Karpas-422 (cell line): Measurements from ENCODE around the gene HIPK3. TPM values are rescaled to one million over a fixed set of nuclear protein-coding genes. Genes with fewer than 3 reads are reported as not detected.
"Not testable (repeated sequence)": the region's sequence is repeated elsewhere in the genome, so short reads cannot be mapped to it uniquely, and the experiment has no call there.

Experiments
- DNase-seq: peaks from one replicate; pipeline ENCODE4 v3.0.0-alpha.2; 2015
- H2AFZ ChIP-seq: fragments of 200-600 bp; sonication (generic); 2 replicates; pipeline ENCODE4 v1.6.1; 2014; ENCODE audit warnings: antibody characterized with exemption, low read length, mixed read lengths
- H3K27ac ChIP-seq: fragments of 200-600 bp; sonication (generic); 2 replicates; pipeline ENCODE4 v1.5.1; 2014; ENCODE audit warnings: mild to moderate bottlenecking, low read length, moderate library complexity
- H3K27me3 ChIP-seq: fragments of 200-600 bp; sonication (generic); 2 replicates; pipeline ENCODE4 v1.6.1; 2014; ENCODE audit warnings: low read length, mixed read lengths
- H3K36me3 ChIP-seq: fragments of 200-600 bp; sonication (generic); 2 replicates; pipeline ENCODE4 v1.6.1; 2014; ENCODE audit warnings: low read length, mixed read lengths; ENCODE audit not compliant: insufficient read depth
- H3K4me1 ChIP-seq: fragments of 200-600 bp; sonication (generic); 2 replicates; pipeline ENCODE4 v1.6.1; 2014; ENCODE audit warnings: mild to moderate bottlenecking, low read length, mixed read lengths
- H3K4me2 ChIP-seq: fragments of 200-600 bp; sonication (generic); 2 replicates; pipeline ENCODE4 v1.6.1; 2014; ENCODE audit warnings: low read length, low read depth, mild to moderate bottlenecking; ENCODE audit not compliant: poor library complexity, severe bottlenecking
- H3K4me3 ChIP-seq: fragments of 200-600 bp; sonication (generic); 2 replicates; pipeline ENCODE4 v1.5.1; 2014; ENCODE audit warnings: mild to moderate bottlenecking, antibody characterized with exemption, low read length, mixed read lengths
- H3K79me2 ChIP-seq: fragments of 200-600 bp; sonication (generic); 2 replicates; pipeline ENCODE4 v1.6.1; 2014; ENCODE audit warnings: mild to moderate bottlenecking, low read length, mixed read lengths
- H3K9ac ChIP-seq: fragments of 200-600 bp; sonication (generic); 2 replicates; pipeline ENCODE4 v1.6.0; 2014; ENCODE audit warnings: low read length
- H3K9me2 ChIP-seq: fragments of 200-600 bp; sonication (generic), shearing (Covaris generic); replicated peaks from 2 replicates; pipeline ENCODE4 v1.6.0; 2014; ENCODE audit warnings: mild to moderate bottlenecking, low read length, moderate library complexity; ENCODE audit not compliant: insufficient read depth
- H3K9me3 ChIP-seq: fragments of 300-700, 200-600 bp; sonication (generic); 2 replicates; pipeline ENCODE4 v1.6.1; 2014; ENCODE audit warnings: low read length, mixed read lengths
- H4K20me1 ChIP-seq: fragments of 200-600 bp; sonication (generic); 2 replicates; pipeline ENCODE4 v1.6.1; 2014; ENCODE audit warnings: mild to moderate bottlenecking, antibody characterized with exemption, low read length, low read depth; ENCODE audit not compliant: insufficient read depth
- total RNA-seq: library from RNA; depleted of rRNA; stranded (reverse); fragments of >200 nt; shearing (Covaris generic); gene quantifications from 2 replicates; pipeline ENCODE4 v1.2.3, GENCODE V29; 2014; ENCODE audit warnings: low replicate concordance

Gene HIPK3
- total RNA-seq, 1 experiment from 2014 or later = 67.0 TPM

DNA sequence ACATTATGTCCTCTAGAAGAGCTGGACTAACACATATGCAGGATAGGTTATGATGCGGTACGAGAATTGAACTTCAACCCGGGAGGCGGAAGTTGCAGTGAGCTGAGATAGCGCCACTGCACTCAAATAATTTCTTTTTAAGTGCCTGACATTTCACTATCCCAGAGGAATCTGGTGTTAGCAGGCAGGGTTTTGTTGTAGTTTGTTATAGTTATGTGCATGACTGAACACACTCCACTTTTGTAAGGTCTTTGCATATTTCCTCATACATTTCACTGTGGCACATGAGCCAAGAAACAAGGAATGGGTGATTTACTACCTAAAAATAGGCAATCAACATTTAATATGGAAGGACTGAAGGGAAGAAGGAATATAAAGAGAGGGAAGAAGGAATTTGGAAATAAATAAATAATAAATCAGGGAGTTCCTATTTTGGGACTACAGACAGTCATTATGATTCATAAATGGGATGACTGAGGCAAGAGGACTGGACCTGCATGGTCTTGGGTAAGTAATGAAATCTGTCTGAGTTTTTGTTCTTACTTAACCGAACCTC lies 8.7 kb upstream of the HIPK3 start:
- no peaks in the 10 kb centered on the region for H3K27me3 ChIP-seq
- no peak overlapping the region for H3K4me2 ChIP-seq
- H3K4me3 ChIP-seq = no peak overlapping the region
- H3K9me2 ChIP-seq = no peaks in the 10 kb centered on the region
- H2AFZ ChIP-seq = no peak overlapping the region
- no peaks in the 10 kb centered on the region for H4K20me1 ChIP-seq
- DNase-seq = no peak
- no peaks in the 10 kb centered on the region for H3K9me3 ChIP-seq
- H3K4me1 ChIP-seq = peaks cover 3% of the 10 kb centered on the region; the same call in 1 of the 2 replicates
- H3K79me2 ChIP-seq = no peaks in the 10 kb centered on the region
- no peak overlapping the region for H3K9ac ChIP-seq
- no peak overlapping the region for H3K27ac ChIP-seq
- no peaks in the 10 kb centered on the region for H3K36me3 ChIP-seq

- Histone ChIP-seq H3K4me3 (peak overlapping the region; percentile 72), H2AFZ (peak overlapping the region; percentile 97), H3K36me3 (no peaks in the 10 kb centered on the region), H3K9me3 (no peaks in the 10 kb centered on the region), H3K4me1 (peaks cover 26% of the 10 kb centered on the region), H3K79me2 (peaks cover 39% of the 10 kb centered on the region), H3K27me3 (no peaks in the 10 kb centered on the region), H4K20me1 (peaks cover 13% of the 10 kb centered on the region; the same call in 1 of the 2 replicates), H3K9ac (peak overlapping the region; percentile 99), H3K27ac (peak overlapping the region; percentile 64), H3K9me2 (no peaks in the 10 kb centered on the region), H3K4me2 (peak overlapping the region; percentile 92)
- DNase-seq = peak; percentile 36
Measured at GRCh38 chr11:33256031-33256812, 959 bp upstream of the HIPK3 start.

- H3K4me3 ChIP-seq = peak overlapping the region; percentile 72
- H3K4me1 ChIP-seq = peaks cover 32% of the 10 kb centered on the region
- H3K79me2 ChIP-seq = peaks cover 44% of the 10 kb centered on the region
Measured at GRCh38 chr11:33256813-33257159, 395 bp upstream of the HIPK3 start.

GRCh38 chr11:33257897-33258630 lies 883 bp downstream of the HIPK3 start:
- Histone ChIP-seq H3K9ac (peak overlapping the region; percentile 99), H3K27ac (peak overlapping the region; percentile 89), H3K9me3 (no peaks in the 10 kb centered on the region), H3K9me2 (no peaks in the 10 kb centered on the region), H3K4me3 (peak overlapping the region; percentile 72), H2AFZ (peak overlapping the region; percentile 92; the same call in 1 of the 2 replicates), H3K79me2 (peaks cover 57% of the 10 kb centered on the region), H3K36me3 (no peaks in the 10 kb centered on the region), H4K20me1 (peaks cover 13% of the 10 kb centered on the region; the same call in 1 of the 2 replicates), H3K4me2 (peak overlapping the region; percentile 84), H3K27me3 (no peaks in the 10 kb centered on the region), H3K4me1 (peaks cover 42% of the 10 kb centered on the region)
- DNase-seq = peak; percentile 91

More at GRCh38 chr11:33256813-33257159, 395 bp upstream of the HIPK3 start:
- peak overlapping the region; percentile 99 for H3K9ac ChIP-seq
- DNase-seq = no peak
- peak overlapping the region; percentile 64 for H3K27ac ChIP-seq
- H3K9me2 ChIP-seq = no peaks in the 10 kb centered on the region
- peak overlapping the region; percentile 92 for H3K4me2 ChIP-seq
- H3K36me3 ChIP-seq = no peaks in the 10 kb centered on the region
- peak overlapping the region; percentile 97 for H2AFZ ChIP-seq
- no peaks in the 10 kb centered on the region for H3K9me3 ChIP-seq
- no peaks in the 10 kb centered on the region for H3K27me3 ChIP-seq
- H4K20me1 ChIP-seq = peaks cover 13% of the 10 kb centered on the region; the same call in 1 of the 2 replicates

DNA sequence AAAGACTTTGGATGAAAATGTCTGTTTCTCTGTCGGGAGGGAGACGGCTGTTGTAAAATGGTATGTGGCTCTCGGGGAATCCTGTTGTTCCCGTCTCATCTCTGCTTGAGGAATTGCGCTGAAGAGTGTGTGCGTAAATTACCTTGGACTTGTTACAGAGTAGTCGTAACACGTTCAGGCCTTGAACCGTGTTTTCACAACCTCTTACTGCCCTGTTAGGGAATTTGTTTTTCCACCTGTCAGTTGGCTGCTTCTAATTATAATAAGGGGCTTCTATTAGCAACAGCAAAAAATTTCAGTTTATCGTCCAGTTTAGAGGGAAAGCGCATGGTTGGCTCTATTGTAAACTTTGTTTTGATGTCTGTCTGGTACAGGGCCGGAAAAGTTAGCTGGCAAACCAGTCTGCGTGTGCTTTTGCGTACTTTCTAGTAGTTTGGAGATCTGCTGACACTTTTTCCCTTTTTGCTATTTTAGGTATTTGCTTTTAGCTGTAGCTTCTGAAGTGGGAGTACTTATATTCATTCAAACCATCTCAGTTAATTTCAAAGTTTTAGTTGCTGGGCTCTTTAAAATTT lies 1.5 kb downstream of the HIPK3 start:
- Histone ChIP-seq H3K27ac (peak overlapping the region; percentile 89), H3K36me3 (no peaks in the 10 kb centered on the region), H3K9me2 (no peaks in the 10 kb centered on the region), H3K9me3 (no peaks in the 10 kb centered on the region), H3K79me2 (peaks cover 64% of the 10 kb centered on the region), H3K4me1 (peaks cover 49% of the 10 kb centered on the region), H3K4me3 (peak overlapping the region; percentile 72), H3K27me3 (no peaks in the 10 kb centered on the region), H2AFZ (peak overlapping the region; percentile 1; the same call in 1 of the 2 replicates), H4K20me1 (peaks cover 13% of the 10 kb centered on the region; the same call in 1 of the 2 replicates), H3K4me2 (peak overlapping the region; percentile 84), H3K9ac (peak overlapping the region; percentile 99)
- DNase-seq = no peak

DNA sequence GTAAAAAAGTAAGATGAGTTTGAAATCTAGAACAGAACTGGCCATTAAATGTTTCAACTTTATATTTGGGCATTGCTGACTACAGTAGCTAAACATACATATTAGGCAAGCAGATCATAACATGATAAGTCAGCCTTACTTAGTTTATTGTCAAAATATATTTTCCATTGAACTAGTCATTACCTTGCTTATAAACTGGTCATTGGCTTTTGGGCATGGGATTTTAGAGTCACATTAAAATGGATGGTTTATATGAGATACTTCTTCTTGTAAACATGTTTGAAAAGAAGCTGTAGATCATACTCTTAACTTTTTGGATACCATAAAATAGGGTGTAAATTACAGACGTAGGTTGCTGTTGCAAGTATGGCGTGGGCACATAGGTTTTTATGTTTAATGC lies 2.7 kb downstream of the HIPK3 start:
- peaks cover 75% of the 10 kb centered on the region for H3K79me2 ChIP-seq
- DNase-seq = peak; percentile 44
- no peaks in the 10 kb centered on the region for H3K27me3 ChIP-seq
- peak overlapping the region; percentile 99 for H3K9ac ChIP-seq
- H4K20me1 ChIP-seq = peaks cover 17% of the 10 kb centered on the region; the same call in 1 of the 2 replicates
- H3K4me3 ChIP-seq = peak overlapping the region; percentile 72
- H3K36me3 ChIP-seq = no peaks in the 10 kb centered on the region
- no peak overlapping the region for H2AFZ ChIP-seq
- peaks cover 51% of the 10 kb centered on the region for H3K4me1 ChIP-seq
- peak overlapping the region; percentile 84 for H3K4me2 ChIP-seq
- no peaks in the 10 kb centered on the region for H3K9me2 ChIP-seq
- H3K9me3 ChIP-seq = no peaks in the 10 kb centered on the region
- H3K27ac ChIP-seq = peak overlapping the region; percentile 89

GRCh38 chr11:33261350-33261749 lies 4.2 kb downstream of the HIPK3 start:
- not testable (repeated sequence) for H3K9ac ChIP-seq, H3K27me3 ChIP-seq, H3K4me3 ChIP-seq, H3K36me3 ChIP-seq, H2AFZ ChIP-seq, H3K9me2 ChIP-seq, H3K9me3 ChIP-seq
- DNase-seq = peak; percentile 16
- H3K4me2 ChIP-seq = peak overlapping the region; percentile 15
- H4K20me1 ChIP-seq = peaks cover 22% of the 10 kb centered on the region; the same call in 1 of the 2 replicates
- peak overlapping the region; percentile 40 for H3K27ac ChIP-seq
- peaks cover 48% of the 10 kb centered on the region for H3K4me1 ChIP-seq
- peaks cover 90% of the 10 kb centered on the region for H3K79me2 ChIP-seq
